Endometrium (tissue), 2 donors: ENCODE measurements around the gene SCFD2.
A peak's percentile ranks its signal among the peaks of the same experiment; 100 is the strongest.
"Not testable (repeated sequence)": the region's sequence is repeated elsewhere in the genome, so short reads cannot be mapped to it uniquely, and the experiment has no call there.

Experiments used
- FAIRE-seq: peaks from 2 replicates; lab custom pipeline; 2012; peaks lifted over from hg19 to GRCh38; lab: Jason Lieb, UNC
- donor health status: control.
- donor health status: control.

Gene SCFD2

DNA sequence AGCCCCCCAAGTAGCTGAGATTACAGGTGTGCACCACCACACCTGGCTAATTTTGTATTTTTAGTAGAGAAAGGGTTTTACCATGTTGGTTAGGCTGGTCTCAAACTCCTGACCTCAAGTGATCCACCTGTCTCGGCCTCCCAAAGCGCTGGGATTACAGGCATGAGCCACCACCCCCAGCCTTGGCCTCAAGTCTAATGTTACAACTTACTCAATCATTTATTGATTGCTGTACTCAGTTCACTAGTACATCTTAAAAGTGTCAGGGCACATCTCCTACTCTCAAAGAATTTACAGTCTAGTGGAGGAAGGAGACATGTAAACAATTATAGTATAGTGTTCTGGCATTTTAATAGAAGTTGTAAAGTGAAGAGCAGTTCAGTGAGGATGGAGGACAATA is 19.5 kb downstream of the SCFD2 start:
- not testable (repeated sequence) for FAIRE-seq

DNA sequence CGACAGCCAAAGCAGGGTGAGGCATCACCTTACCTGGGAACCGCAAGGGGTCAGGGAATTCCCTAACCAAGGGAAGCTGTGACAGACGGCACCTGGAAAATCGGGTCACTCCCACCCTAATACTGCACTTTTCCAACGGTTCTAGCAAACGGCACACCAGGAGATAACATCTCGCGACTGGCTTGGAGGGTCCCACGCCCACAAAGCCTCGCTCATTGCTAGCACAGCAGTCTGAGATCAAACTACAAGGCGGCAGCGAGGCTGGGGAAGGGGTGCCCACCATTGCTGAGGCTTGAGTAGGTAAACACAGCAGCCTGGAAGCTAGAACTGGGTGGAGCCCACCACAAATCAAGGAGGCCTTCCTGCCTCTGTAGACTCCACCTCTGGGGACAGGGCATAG is 25.7 kb downstream of the SCFD2 start:
- FAIRE-seq = not testable (repeated sequence)

DNA sequence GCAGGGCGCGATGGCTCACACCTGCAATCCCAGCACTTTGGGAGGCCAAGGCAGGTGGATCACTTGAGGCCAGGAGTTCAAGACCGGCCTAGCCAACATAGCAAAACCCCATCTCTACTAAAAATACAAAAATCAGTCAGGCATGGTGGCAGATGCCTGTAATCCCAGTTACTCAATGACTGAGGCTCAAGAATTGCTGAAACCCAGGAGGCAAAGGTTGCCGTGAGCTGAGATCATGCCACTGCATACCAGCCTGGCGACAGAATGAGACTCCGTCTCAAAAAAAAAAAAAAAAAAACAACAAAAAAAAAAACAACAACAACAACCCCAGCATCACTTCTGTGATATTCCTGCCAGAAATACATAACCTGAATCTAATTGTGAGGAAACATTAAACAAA is 30.9 kb downstream of the SCFD2 start:
- not testable (repeated sequence) for FAIRE-seq

DNA sequence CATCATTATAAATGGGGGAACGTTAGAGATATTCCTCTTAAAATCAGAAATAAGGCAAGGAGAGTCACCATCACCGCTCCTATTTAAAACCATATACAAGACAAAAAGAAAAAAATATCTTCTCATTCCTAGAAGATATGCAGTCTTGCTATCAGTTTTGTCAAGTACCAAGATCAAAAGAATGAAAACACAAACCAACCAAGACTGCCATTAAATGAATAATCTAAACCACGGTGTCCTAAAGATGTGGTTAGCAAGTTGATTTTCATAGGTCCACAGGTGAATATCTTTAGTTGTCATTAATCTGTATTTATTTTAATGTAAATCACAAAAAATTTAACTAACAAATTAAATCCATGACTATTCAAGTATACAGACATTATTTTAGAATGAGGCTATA is 39.3 kb downstream of the SCFD2 start:
- FAIRE-seq = no peak

DNA sequence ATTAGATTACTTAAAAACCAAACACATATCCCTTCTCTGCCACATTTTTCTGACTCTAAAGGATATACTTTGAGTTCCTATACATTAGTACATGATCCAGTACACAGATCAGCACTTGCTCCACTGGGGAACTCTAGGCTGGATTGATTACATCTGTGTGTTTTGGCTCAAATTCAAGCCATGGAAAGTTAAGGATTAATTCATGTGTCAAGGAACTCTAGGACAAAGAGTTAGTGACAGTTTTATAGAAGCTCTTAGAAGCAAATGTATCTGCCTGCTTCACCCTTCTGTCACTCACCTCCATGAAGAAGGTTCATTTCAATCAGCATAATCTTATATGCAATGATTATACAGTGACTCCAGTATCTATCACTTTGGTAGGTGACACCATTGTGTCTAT is 43.2 kb downstream of the SCFD2 start:
- no peak for FAIRE-seq

DNA sequence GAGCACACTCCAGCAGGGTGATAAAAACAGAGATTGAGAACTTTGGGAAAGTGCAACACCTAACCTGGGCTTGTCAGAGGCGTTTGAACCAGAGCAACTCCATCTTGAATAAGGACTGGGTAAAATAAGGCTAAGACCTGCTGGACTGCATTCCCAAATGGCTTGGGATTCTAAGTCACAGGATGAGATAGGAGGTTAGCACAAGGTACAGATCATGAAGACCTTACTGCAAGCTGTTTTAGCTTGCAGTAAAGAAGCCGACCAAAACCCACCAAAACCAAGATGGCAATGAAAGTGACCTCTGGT is 43.9 kb downstream of the SCFD2 start:
- FAIRE-seq = no peak

DNA sequence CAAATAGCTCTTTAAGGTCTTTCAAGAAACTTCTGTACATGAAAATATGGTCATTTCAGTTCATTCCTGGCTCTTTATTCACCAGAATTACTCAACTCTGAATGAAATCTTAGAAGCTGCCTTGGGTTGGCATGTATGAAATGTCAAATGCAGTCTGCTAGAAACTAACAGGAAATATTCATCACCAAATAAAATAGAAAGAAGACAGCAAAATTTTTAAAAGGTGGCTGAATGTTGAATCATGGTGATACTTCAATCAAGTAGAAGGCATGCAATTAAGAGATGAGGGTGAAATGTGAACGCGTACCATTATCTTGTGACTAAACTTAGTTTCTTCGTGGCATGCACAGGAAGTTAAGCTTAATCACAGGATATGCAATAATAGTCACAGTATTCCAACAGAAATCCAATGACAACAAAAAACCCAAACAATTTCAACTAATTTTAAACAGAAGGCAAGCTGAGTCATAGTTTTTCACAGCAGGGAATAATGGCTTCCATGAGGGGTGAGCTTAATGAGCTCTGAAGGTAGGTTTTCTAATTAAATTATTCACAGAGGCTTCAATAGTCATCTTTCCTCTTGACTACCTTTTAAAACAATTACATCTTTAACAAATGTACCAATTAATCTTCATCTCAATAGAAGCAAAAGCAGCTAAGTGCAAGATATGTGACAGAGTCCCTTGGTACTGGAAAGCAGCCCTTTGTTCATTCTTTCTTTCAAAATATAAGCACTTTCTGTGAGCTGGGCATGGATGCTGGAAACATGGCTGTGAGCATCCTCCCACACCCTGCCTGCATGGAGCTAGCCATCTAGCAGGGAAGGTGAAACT is 44.5 kb downstream of the SCFD2 start:
- FAIRE-seq = peak; percentile 23

GRCh38 chr4:53315300-53315699 is 50.6 kb downstream of the SCFD2 start:
- FAIRE-seq = no peak

GRCh38 chr4:53314252-53314651 is 51.6 kb downstream of the SCFD2 start:
- FAIRE-seq = no peak

- FAIRE-seq = no peak
Observed at GRCh38 chr4:53313510-53313909, 52.4 kb downstream of the SCFD2 start.

- FAIRE-seq = no peak
Observed at GRCh38 chr4:53309321-53310040, 56.4 kb downstream of the SCFD2 start.

DNA sequence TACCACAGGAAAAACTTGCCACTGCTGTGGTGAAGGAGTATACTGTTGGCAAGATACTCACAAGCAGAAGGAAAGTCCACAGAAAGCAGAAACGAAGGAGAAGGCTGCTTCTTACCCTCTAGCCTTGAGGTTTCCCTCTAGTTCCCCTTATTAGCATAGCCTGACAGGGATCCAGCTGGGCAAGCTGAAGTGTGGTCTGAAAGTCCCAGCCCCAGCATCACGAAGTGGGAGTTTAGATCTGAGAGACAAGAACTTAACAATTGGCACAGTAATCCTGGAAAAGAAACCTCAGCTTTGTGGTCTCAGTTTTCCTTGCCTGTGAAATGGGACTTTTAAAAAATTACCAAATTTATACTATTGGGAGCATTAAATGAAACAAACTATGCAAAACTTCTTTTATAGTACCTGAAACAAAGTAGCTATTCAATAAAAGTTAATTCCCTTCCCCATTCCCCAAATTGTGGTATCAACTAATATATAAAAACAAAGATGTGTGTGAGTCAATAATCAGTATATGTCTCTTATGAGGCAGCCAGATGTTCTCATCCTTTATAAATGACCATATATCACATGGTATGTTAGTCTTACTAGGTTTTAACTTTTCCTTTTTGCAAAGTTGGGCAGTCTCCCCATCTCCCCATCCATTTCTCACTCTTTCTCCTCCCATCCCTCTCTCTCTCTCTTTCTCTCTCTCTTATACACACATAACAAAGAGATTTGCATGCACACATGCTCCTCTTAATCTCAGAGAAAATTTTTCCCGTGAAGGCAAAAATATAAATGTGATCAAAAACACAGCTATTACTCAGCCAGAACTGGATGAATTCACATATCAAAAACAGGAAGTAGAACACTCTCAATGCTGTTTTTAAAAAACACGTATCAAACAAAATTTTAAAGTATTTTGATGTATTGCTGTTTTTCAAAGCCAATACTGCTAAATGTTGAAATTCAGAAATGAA is 57.8 kb downstream of the SCFD2 start:
- no peak for FAIRE-seq

DNA sequence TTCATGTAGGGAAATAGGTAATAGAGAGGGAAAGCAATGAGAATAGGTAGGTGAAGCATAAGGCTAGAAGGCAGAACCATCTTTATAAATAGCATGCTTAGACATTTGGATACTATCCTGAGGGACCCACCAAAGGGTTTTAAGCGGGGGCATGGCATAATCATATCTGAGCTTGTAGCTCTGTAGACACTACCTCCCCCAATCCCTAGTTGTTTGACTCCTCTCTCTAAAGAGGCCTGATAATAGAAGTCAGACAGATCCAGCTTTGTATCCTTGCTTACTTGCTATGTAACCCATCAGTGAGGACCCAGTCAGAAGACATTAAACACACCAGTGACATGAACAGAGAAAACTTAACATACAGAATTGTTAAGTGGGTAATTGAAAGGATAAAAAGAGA is 58.7 kb downstream of the SCFD2 start:
- no peak for FAIRE-seq

- FAIRE-seq = no peak
Observed at GRCh38 chr4:53306729-53307128, 59.1 kb downstream of the SCFD2 start.

DNA sequence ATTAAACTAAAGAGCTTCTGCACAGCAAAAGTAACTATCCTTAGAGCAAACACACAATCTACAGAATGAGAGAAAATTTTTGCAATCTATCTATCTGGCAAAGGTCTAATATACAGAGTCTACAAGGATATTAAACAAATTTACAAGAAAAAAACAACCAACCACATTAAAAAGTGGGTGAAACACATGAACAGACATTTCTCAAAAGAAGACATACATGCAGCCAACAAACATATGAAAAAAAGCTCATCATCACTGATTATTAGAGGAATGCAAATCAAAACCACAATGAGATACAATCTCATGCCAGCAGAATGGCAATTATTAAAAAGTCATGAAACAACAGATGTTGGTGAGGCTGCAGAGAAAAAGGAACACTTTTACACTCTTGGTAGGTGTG is 73.7 kb downstream of the SCFD2 start:
- not testable (repeated sequence) for FAIRE-seq

DNA sequence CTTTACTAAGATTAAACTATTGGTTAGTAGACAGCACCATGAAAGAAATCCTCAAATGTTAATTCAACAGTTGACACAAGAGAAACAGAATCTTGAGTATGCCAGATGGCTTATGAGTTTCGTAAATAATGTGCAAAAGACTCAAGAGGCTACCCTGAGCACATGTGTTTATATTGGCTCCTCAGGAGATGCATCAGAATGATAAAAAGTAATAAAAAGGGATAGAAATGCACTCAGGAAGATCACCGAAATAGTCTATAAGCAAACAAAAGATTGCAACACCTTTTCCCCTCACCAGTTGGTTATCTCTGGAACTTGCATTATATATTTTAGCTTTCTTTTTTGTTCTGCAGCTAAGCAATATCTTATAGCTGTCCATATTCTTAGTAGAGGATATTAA is 84.4 kb downstream of the SCFD2 start:
- no peak for FAIRE-seq

- FAIRE-seq = no peak
Observed at GRCh38 chr4:53280846-53281245, 85.0 kb downstream of the SCFD2 start.

DNA sequence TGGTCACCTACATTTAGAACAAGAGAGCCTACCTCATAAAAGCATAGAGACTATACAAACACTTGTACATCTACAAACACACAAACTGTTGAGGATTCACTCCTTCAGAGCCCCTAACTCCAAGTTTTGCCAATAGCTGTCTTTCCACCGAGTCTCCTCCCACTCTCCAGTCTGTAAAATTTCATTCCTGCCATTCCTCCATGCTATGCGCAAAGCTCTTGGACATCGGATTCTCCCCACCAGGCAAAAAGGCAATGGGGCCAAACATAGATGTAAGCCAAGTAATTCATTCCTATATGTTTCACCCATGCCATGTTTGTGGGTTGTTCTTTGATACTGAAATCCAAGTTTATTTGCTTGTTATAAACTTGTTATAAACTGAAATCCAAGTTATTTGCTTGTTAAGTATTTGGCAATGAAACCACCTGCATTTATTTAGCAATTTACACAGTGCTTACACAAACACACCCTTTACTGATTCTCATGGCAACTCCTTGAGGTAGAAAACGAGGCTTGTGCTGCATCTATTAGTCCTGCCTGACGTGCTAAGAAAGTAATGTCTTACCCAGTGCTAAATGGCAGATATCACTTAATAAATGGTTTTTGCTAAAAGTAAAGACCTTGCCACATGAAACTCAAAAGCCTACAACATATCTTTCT is 91.1 kb downstream of the SCFD2 start:
- FAIRE-seq = no peak

- no peak for FAIRE-seq
Observed at GRCh38 chr4:53273726-53274125, 92.1 kb downstream of the SCFD2 start.

DNA sequence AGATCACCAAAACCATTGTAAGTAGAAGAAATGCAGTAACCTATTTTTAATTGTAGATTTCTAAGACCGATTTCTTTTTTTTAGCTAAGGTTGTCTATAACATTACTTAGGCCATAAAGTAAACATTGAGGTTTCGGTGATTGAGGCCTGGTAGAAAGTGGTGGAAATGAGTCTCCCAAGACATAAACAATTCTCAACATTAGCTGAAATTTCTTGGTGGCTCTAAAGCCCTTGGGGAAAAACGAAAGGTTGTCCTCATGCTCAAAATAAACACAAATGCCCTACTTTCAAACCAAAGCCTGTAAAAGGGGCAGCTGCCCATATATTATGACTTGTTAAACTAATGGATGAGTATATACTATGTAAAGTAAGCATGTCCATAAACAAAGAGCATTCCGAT is 98.8 kb downstream of the SCFD2 start:
- no peak for FAIRE-seq

GRCh38 chr4:53255986-53256385 is 109.9 kb downstream of the SCFD2 start:
- not testable (repeated sequence) for FAIRE-seq

- FAIRE-seq = no peak
Observed at GRCh38 chr4:53240573-53240972, 125.3 kb downstream of the SCFD2 start.
